ENCODE data around the gene CENPM. TPM values are rescaled to one million over a fixed set of nuclear protein-coding genes. Genes with fewer than 3 reads are reported as not detected.
A peak's percentile ranks its signal among the peaks of the same experiment; 100 is the strongest.

The CENPM gene
- polyA plus RNA-seq, 1 donor (not counting 4 experiments of a cell fraction or from before 2014, with no cell fraction given): 4.8 TPM

- H3K9ac ChIP-seq (ENCODE audit: control insufficient read depth, extremely low read depth, insufficient read depth, low read length): no peak overlapping the region
- no peaks in the 10 kb centered on the region for H3K9me1 ChIP-seq (ENCODE audit: control insufficient read depth, extremely low read depth, insufficient read depth, low read length)
- H3K9me3 ChIP-seq (ENCODE audit: control insufficient read depth, low read depth, low read length): no peaks in the 10 kb centered on the region
- H2AFZ ChIP-seq (ENCODE audit: control insufficient read depth, low read length): no peak overlapping the region
- no peak overlapping the region for H3K4me2 ChIP-seq (ENCODE audit: control insufficient read depth, extremely low read depth, insufficient read depth, low read depth, low read length)
- H3K36me3 ChIP-seq (ENCODE audit: control insufficient read depth in 2 of 2, extremely low read depth in 1 of 2, insufficient read depth in 2 of 2, low read length in 2 of 2): no peaks in the 10 kb centered on the region
- no peaks in the 10 kb centered on the region for H4K20me1 ChIP-seq (ENCODE audit: control insufficient read depth, extremely low read depth, insufficient read depth, low read length)
- H3K27me3 ChIP-seq (ENCODE audit: control insufficient read depth, extremely low read depth, insufficient read depth, low read length): peaks cover 20% of the 10 kb centered on the region
- H3K79me2 ChIP-seq (ENCODE audit: control insufficient read depth, insufficient read depth, low read length): no peaks in the 10 kb centered on the region
- H3K4me1 ChIP-seq (ENCODE audit: control insufficient read depth, extremely low read depth, insufficient read depth, low read length): peaks cover 2% of the 10 kb centered on the region
- dilution Hi-C loops (cut with MboI; ENCODE audit: extremely low pct_ligation_motif_present, low sequenced_read_pairs): no loop called here
- no peak overlapping the region for H3K27ac ChIP-seq (ENCODE audit: control insufficient read depth, insufficient read depth, low read length)
- TF ChIP-seq EZH2 (IDR thresholded peaks at IDR 0.05; ENCODE audit: low read length) (no peak), CTCF (optimal IDR thresholded peaks at IDR 0.05 in 1 of 3, IDR thresholded peaks at IDR 0.05 in 1 of 3, conservative IDR thresholded peaks at IDR 0.05 in 1 of 3; ENCODE audit: extremely low read depth in 1 of 3, insufficient read depth in 2 of 3, low read length in 3 of 3) (no peak)
- DNase-seq (ENCODE audit: low read depth, low spot score) (no peak), FAIRE-seq (no peak)
- no peak overlapping the region for H3K4me3 ChIP-seq (ENCODE audit: control insufficient read depth in 2 of 3, extremely low read depth in 1 of 3, insufficient read depth in 2 of 3, low read depth in 1 of 3, low read length in 3 of 3)
Measured at GRCh38 chr22:41927813-41928212, 19.1 kb downstream of the CENPM start.

GRCh38 chr22:41925783-41926460 is 21.0 kb downstream of the CENPM start:
- Histone ChIP-seq H3K4me3 (ENCODE audit: control insufficient read depth in 2 of 3, extremely low read depth in 1 of 3, insufficient read depth in 2 of 3, low read depth in 1 of 3, low read length in 3 of 3) (peak overlapping the region; percentile 26 to 46 (median 29)), H3K4me2 (ENCODE audit: control insufficient read depth, extremely low read depth, insufficient read depth, low read depth, low read length) (peak overlapping the region; percentile 69), H3K36me3 (ENCODE audit: control insufficient read depth in 2 of 2, extremely low read depth in 1 of 2, insufficient read depth in 2 of 2, low read length in 2 of 2) (no peaks in the 10 kb centered on the region), H3K79me2 (ENCODE audit: control insufficient read depth, insufficient read depth, low read length) (no peaks in the 10 kb centered on the region), H3K9me3 (ENCODE audit: control insufficient read depth, low read depth, low read length) (no peaks in the 10 kb centered on the region), H3K27me3 (ENCODE audit: control insufficient read depth, extremely low read depth, insufficient read depth, low read length) (peaks cover 22% of the 10 kb centered on the region), H3K9me1 (ENCODE audit: control insufficient read depth, extremely low read depth, insufficient read depth, low read length) (no peaks in the 10 kb centered on the region), H4K20me1 (ENCODE audit: control insufficient read depth, extremely low read depth, insufficient read depth, low read length) (no peaks in the 10 kb centered on the region), H2AFZ (ENCODE audit: control insufficient read depth, low read length) (peak overlapping the region; percentile 43), H3K27ac (ENCODE audit: control insufficient read depth, insufficient read depth, low read length) (no peak overlapping the region), H3K4me1 (ENCODE audit: control insufficient read depth, extremely low read depth, insufficient read depth, low read length) (peaks cover 2% of the 10 kb centered on the region), H3K9ac (ENCODE audit: control insufficient read depth, extremely low read depth, insufficient read depth, low read length) (peak overlapping the region; percentile 22)
- dilution Hi-C loops (cut with MboI; ENCODE audit: extremely low pct_ligation_motif_present, low sequenced_read_pairs): no loop called here
- TF ChIP-seq CTCF (optimal IDR thresholded peaks at IDR 0.05 in 1 of 3, IDR thresholded peaks at IDR 0.05 in 1 of 3, conservative IDR thresholded peaks at IDR 0.05 in 1 of 3; ENCODE audit: extremely low read depth in 1 of 3, insufficient read depth in 2 of 3, low read length in 3 of 3) (peak in 2 of 3 experiments; percentile 81 to 83), EZH2 (IDR thresholded peaks at IDR 0.05; ENCODE audit: low read length) (no peak)
- FAIRE-seq (no peak), DNase-seq (ENCODE audit: low read depth, low spot score) (no peak)
